Panc1 (cell line): ENCODE results near the gene ATP8B3. TPM values are rescaled to one million over a fixed set of nuclear protein-coding genes. Genes with fewer than 3 reads are reported as not detected.

ENCODE experiments used
- ATAC-seq: fragments of 200-7000 bp; cut with Tn5 transposase; 2 replicates; pipeline ENCODE4 v1.9.1; 2020; ENCODE audit warnings: mild to moderate bottlenecking, moderate library complexity
- BruUV-seq: library from RNA; stranded (reverse); fragments of 400-500 nt; replicated peaks from 2 replicates; lab custom pipeline; 2021; lab: Mats Ljungman, UMichigan
- CTCF ChIA-PET: fragments of 300-600 bp; sonication (Branson Sonifier 250); formaldehyde crosslinking; loops from one replicate; lab custom pipeline; 2022; ENCODE audit warnings: antibody characterized with exemption; lab: Charles Lee
- POLR2A ChIA-PET: fragments of 300-600 bp; sonication (Branson Sonifier 250); formaldehyde crosslinking; loops from one replicate; lab custom pipeline; 2022; ENCODE audit warnings: antibody characterized with exemption; lab: Charles Lee
- DNase-seq: peaks from one replicate; pipeline ENCODE4 v3.0.0-alpha.2; 2010; ENCODE audit warnings: low read depth, low spot score
- H3K27ac ChIP-seq: 2 replicates; pipeline ENCODE4 v1.5.1; 2011; ENCODE audit warnings: mild to moderate bottlenecking, low read length, inconsistent platforms
- H3K27me3 ChIP-seq: fragments of 200-500 bp; sonication (Bioruptor generic); 2 replicates; pipeline ENCODE4 v1.6.0; 2014; ENCODE audit warnings: low read length, inconsistent platforms; ENCODE audit not compliant: control insufficient read depth, insufficient read depth
- H3K36me3 ChIP-seq: fragments of 200-500 bp; sonication (Bioruptor generic); 2 replicates; pipeline ENCODE4 v1.5.1; 2014; ENCODE audit warnings: inconsistent platforms, mild to moderate bottlenecking, low read length, moderate library complexity; ENCODE audit not compliant: control insufficient read depth, insufficient read depth
- H3K4me1 ChIP-seq: 2 replicates; pipeline ENCODE4 v1.5.1; 2011; ENCODE audit warnings: inconsistent platforms, mild to moderate bottlenecking, low read length, moderate library complexity; ENCODE audit not compliant: control insufficient read depth, insufficient read depth
- H3K4me3 ChIP-seq, 2 experiments: 2 replicates each; pipeline ENCODE4 v1.5.1; 2011 to 2012; ENCODE audit warnings: low read depth in 2 of 2, low read length in 2 of 2, mild to moderate bottlenecking in 2 of 2, inconsistent platforms in 1 of 2, moderate library complexity in 1 of 2
- H3K9me3 ChIP-seq: fragments of 200-500 bp; sonication (Bioruptor generic); 2 replicates; pipeline ENCODE4 v1.5.1; 2014; ENCODE audit warnings: low read depth, mild to moderate bottlenecking, inconsistent platforms, low read length, moderate library complexity; ENCODE audit not compliant: control insufficient read depth, insufficient read depth
- CTCF ChIP-seq: fragments of 450-650 bp; IDR thresholded peaks from 2 replicates; pipeline ENCODE4 v1.5.1; 2017; ENCODE audit warnings: mild to moderate bottlenecking
- POLR2AphosphoS5 ChIP-seq: IDR thresholded peaks from 2 replicates; pipeline ENCODE4 v1.6.1; 2012; ENCODE audit warnings: mild to moderate bottlenecking, low read depth, low read length, moderate library complexity
- REST ChIP-seq, 2 experiments: IDR thresholded peaks; 2 replicates each; pipeline ENCODE4 v1.6.1; 2011 to 2012; ENCODE audit warnings: low read depth in 2 of 2, control low read depth in 1 of 2, low read length in 1 of 2, mild to moderate bottlenecking in 1 of 2, moderate library complexity in 1 of 2; ENCODE audit not compliant: insufficient read depth in 1 of 2
- SIN3A ChIP-seq: IDR thresholded peaks from 2 replicates; pipeline ENCODE4 v1.6.1; 2012; ENCODE audit warnings: low read depth, mild to moderate bottlenecking, low read length, moderate library complexity, borderline replicate concordance; ENCODE audit not compliant: insufficient read depth
- TCF7L2 ChIP-seq: IDR thresholded peaks from 2 replicates; pipeline ENCODE4 v1.6.1; 2011; ENCODE audit warnings: mild to moderate bottlenecking, low read depth, low read length, inconsistent platforms
- in situ Hi-C: cut with HindIII; loops from 2 replicates; pipeline ENCODE4 v1.10.0; 2016; ENCODE audit warnings: low sequenced_read_pairs, low pct_unique_long_range_greater_than_20kb
- intact Hi-C: fragments of 100-400 bp; cut with micrococcal nuclease; formaldehyde crosslinking; loops from one replicate; pipeline ENCODE4 v1.10.0; 2022; ENCODE audit not compliant: unreplicated experiment
- total RNA-seq: library from RNA; stranded (reverse); gene quantifications from one replicate; pipeline ENCODE4 v1.2.1, GENCODE V29; 2021; ENCODE audit not compliant: unreplicated experiment

ATP8B3 gene
- total RNA-seq, 1 experiment from 2014 or later: 67.7 TPM

GRCh38 chr19:1846517-1847204, 34.6 kb upstream of the ATP8B3 start:
- CTCF ChIA-PET: no interaction called here
- POLR2A ChIA-PET: no interaction called here
- TF ChIP-seq TCF7L2: no peak
- TF ChIP-seq POLR2AphosphoS5: no peak
- TF ChIP-seq SIN3A: no peak
- TF ChIP-seq CTCF: no peak
- no peak for TF ChIP-seq REST (IDR thresholded peaks at IDR 0.05; ENCODE audit: insufficient read depth in 1 of 2, low read depth in 2 of 2, low read length in 1 of 2)
- Histone ChIP-seq H3K9me3 (no peaks in the 10 kb centered on the region), H3K27me3 (no peaks in the 10 kb centered on the region), H3K4me3 (peak overlapping the region; percentile 80 to 84), H3K4me1 (peaks cover 36% of the 10 kb centered on the region), H3K27ac (peak overlapping the region; percentile 90), H3K36me3 (peaks cover 6% of the 10 kb centered on the region; the same call in 1 of the 2 replicates)
- BruUV-seq: no TSS peak
- no peak for ATAC-seq
- in situ Hi-C loops (no loop called here), intact Hi-C loops (no loop called here)
- no peak for DNase-seq

GRCh38 chr19:1845642-1846041, 33.6 kb upstream of the ATP8B3 start:
- TF ChIP-seq REST (IDR thresholded peaks at IDR 0.05; ENCODE audit: insufficient read depth in 1 of 2, low read depth in 2 of 2, low read length in 1 of 2): no peak
- TF ChIP-seq POLR2AphosphoS5: no peak
- no peak for TF ChIP-seq CTCF
- Histone ChIP-seq H3K27me3 (no peaks in the 10 kb centered on the region), H3K4me3 (no peak overlapping the region), H3K4me1 (peaks cover 43% of the 10 kb centered on the region), H3K36me3 (peaks cover 6% of the 10 kb centered on the region; the same call in 1 of the 2 replicates), H3K27ac (no peak overlapping the region), H3K9me3 (no peaks in the 10 kb centered on the region)
- ChIA-PET CTCF (no interaction called here), POLR2A (no interaction called here)
- DNase-seq (no peak), ATAC-seq (no peak)
- intact Hi-C loops (no loop called here), in situ Hi-C loops (no loop called here)
- no TSS peak for BruUV-seq
